Mucosa of rectum (tissue), 2 donors: ENCODE data around the gene FOXA3.

ENCODE experiments used
- H3K27ac ChIP-seq, 2 donors: one replicate each; pipeline ENCODE4 v1.7.0; 2013; ENCODE audit warnings: inconsistent platforms in 2 of 2, low read depth in 2 of 2, low read length in 2 of 2
- H3K27me3 ChIP-seq, 2 donors: one replicate each; pipeline ENCODE4 v1.7.0; 2013; ENCODE audit warnings: low read length in 2 of 2; ENCODE audit not compliant: control insufficient read depth in 2 of 2, insufficient read depth in 2 of 2
- H3K36me3 ChIP-seq, 2 donors: one replicate each; pipeline ENCODE4 v1.7.0; 2013; ENCODE audit warnings: low read length in 2 of 2; ENCODE audit not compliant: control insufficient read depth in 2 of 2, insufficient read depth in 2 of 2
- H3K4me1 ChIP-seq, 2 donors: one replicate each; pipeline ENCODE4 v1.7.0; 2013; ENCODE audit warnings: low read length in 2 of 2, mild to moderate bottlenecking in 1 of 2; ENCODE audit not compliant: control insufficient read depth in 2 of 2, insufficient read depth in 2 of 2
- H3K4me3 ChIP-seq, 2 donors: one replicate each; pipeline ENCODE4 v1.7.0; 2013; ENCODE audit warnings: low read length in 2 of 2
- H3K9ac ChIP-seq, 2 donors: one replicate each; pipeline ENCODE4 v1.7.0; 2013; ENCODE audit warnings: low read length in 2 of 2, low read depth in 1 of 2, mild to moderate bottlenecking in 1 of 2
- H3K9me3 ChIP-seq, 2 donors: one replicate each; pipeline ENCODE4 v1.7.0; 2013; ENCODE audit warnings: low read length in 2 of 2; ENCODE audit not compliant: control insufficient read depth in 2 of 2
- donor health status: healthy.
- donor health status: Normal muscosa, but diverticular disease.

FOXA3 gene

GRCh38 chr19:45882652-45883585 is 18.8 kb downstream of the FOXA3 start:
- Histone ChIP-seq H3K36me3 (no peaks in the 10 kb centered on the region), H3K27me3 (no peaks in the 10 kb centered on the region), H3K9ac (peak overlapping the region; percentile 89 to 90), H3K4me1 (peaks cover 47 to 58% of the 10 kb centered on the region in 2 donors), H3K9me3 (no peaks in the 10 kb centered on the region), H3K4me3 (peak overlapping the region; percentile 70 to 77), H3K27ac (peak overlapping the region; percentile 94 to 97)

GRCh38 chr19:45883586-45883880 is 19.4 kb downstream of the FOXA3 start:
- H3K9me3 ChIP-seq, result no peaks in the 10 kb centered on the region
- H3K36me3 ChIP-seq, result no peaks in the 10 kb centered on the region
- peak overlapping the region in 1 of 2 donors; percentile 34 for H3K27ac ChIP-seq
- peak overlapping the region; percentile 45 to 70 for H3K4me3 ChIP-seq
- peaks cover 43 to 53% of the 10 kb centered on the region in 2 donors for H3K4me1 ChIP-seq
- H3K9ac ChIP-seq, result peak overlapping the region in 1 of 2 donors; percentile 28
- no peaks in the 10 kb centered on the region for H3K27me3 ChIP-seq

GRCh38 chr19:45883881-45884681 is 20.0 kb downstream of the FOXA3 start:
- H3K4me1 ChIP-seq, result peaks cover 41 to 49% of the 10 kb centered on the region in 2 donors

GRCh38 chr19:45884682-45885555 is 20.8 kb downstream of the FOXA3 start:
- H3K36me3 ChIP-seq, result no peaks in the 10 kb centered on the region
- H3K4me3 ChIP-seq, result peak overlapping the region; percentile 83 to 85
- peak overlapping the region; percentile 85 to 90 for H3K27ac ChIP-seq
- peaks cover 41 to 45% of the 10 kb centered on the region in 2 donors for H3K4me1 ChIP-seq
- H3K9ac ChIP-seq, result peak overlapping the region; percentile 70 to 84
- H3K27me3 ChIP-seq, result no peaks in the 10 kb centered on the region
- no peaks in the 10 kb centered on the region for H3K9me3 ChIP-seq

More at GRCh38 chr19:45883881-45884681, 20.0 kb downstream of the FOXA3 start:
- peak overlapping the region in 1 of 2 donors; percentile 28 for H3K9ac ChIP-seq
- H3K27me3 ChIP-seq, result no peaks in the 10 kb centered on the region
- no peaks in the 10 kb centered on the region for H3K36me3 ChIP-seq
- peak overlapping the region in 1 of 2 donors; percentile 34 for H3K27ac ChIP-seq
- no peaks in the 10 kb centered on the region for H3K9me3 ChIP-seq
- peak overlapping the region in 1 of 2 donors; percentile 45 for H3K4me3 ChIP-seq

- H3K27ac ChIP-seq, result peak within 1 kb of the TSS; percentile 85 to 90
- peak within 1 kb of the TSS; percentile 83 to 85 for H3K4me3 ChIP-seq
- H3K4me1 ChIP-seq, result peaks cover 41 to 45% of the 10 kb centered on the region in 2 donors
- H3K9me3 ChIP-seq, result no peaks in the 10 kb centered on the region
- H3K27me3 ChIP-seq, result no peaks in the 10 kb centered on the region
- H3K36me3 ChIP-seq, result no peaks in the 10 kb centered on the region
- H3K9ac ChIP-seq, result peak within 1 kb of the TSS; percentile 84 to 92
Observed at GRCh38 chr19:45885556-45886426, 21.7 kb downstream of the FOXA3 start, which contains the start of gene IRF2BP1. Gene IRF2BP1, minus strand, starts transcription at chr19:45886141. Its CDS starts 367 bp downstream, at chr19:45885774.

GRCh38 chr19:45886427-45887199 is 22.5 kb downstream of the FOXA3 start:
- Histone ChIP-seq H3K9me3 (no peaks in the 10 kb centered on the region), H3K36me3 (no peaks in the 10 kb centered on the region), H3K27ac (peak overlapping the region; percentile 85 to 90), H3K4me3 (peak overlapping the region; percentile 83 to 85), H3K27me3 (no peaks in the 10 kb centered on the region), H3K4me1 (peaks cover 34 to 39% of the 10 kb centered on the region in 2 donors), H3K9ac (peak overlapping the region; percentile 84 to 92)

- Histone ChIP-seq H3K27me3 (no peaks in the 10 kb centered on the region), H3K9me3 (no peaks in the 10 kb centered on the region), H3K27ac (peak overlapping the region; percentile 85 to 90), H3K9ac (peak overlapping the region; percentile 84 to 92), H3K4me3 (peak overlapping the region; percentile 83 to 85), H3K4me1 (peaks cover 27 to 33% of the 10 kb centered on the region in 2 donors), H3K36me3 (no peaks in the 10 kb centered on the region)
Observed at GRCh38 chr19:45887200-45887710, 23.1 kb downstream of the FOXA3 start.

GRCh38 chr19:45889210-45889885 is 25.2 kb downstream of the FOXA3 start:
- Histone ChIP-seq H3K27ac (no peak overlapping the region), H3K4me3 (no peak overlapping the region), H3K36me3 (no peaks in the 10 kb centered on the region), H3K9me3 (no peaks in the 10 kb centered on the region), H3K4me1 (peaks cover 10 to 17% of the 10 kb centered on the region in 2 donors), H3K9ac (no peak overlapping the region), H3K27me3 (no peaks in the 10 kb centered on the region)
